ENCODE data around the gene NETO1.

The NETO1 gene

DNA sequence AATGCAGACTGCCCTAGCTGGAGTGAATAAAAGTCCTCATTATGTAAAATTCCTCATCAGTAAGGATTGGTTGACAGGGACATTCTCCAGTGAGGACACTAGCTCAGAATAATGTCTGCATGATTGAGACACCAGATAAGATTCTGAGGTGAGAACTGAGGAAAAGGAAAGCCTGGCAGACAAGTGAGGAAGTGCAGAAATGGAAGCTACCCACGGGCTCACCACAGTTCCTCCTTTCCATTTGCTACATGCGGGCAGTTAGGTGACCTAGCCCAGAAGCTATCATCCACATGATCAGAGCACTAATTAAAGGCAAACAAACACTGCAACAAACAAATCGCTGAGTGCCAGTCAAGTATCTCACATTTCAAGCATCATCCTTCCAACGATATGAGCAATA lies 27.7 kb downstream of the NETO1 start:
- no peak for DNase-seq

DNA sequence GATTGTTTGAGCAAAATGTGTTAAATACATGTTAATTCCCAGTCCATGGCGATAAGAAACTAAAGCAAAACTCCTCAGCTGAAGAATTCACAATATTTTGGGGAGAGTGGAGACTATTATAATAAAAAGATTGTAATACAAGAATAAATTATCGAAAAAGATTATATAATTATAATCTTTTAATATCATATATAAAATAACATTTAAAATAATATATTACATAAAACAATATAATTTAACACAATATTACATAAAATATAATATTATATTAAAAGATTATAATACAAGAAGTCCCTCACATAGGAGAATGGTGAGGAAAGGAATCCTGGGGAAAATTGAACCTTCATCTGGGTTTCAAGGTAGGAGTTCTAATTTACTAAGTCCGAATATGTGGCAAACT lies 33.1 kb downstream of the NETO1 start:
- DNase-seq: no peak

DNA sequence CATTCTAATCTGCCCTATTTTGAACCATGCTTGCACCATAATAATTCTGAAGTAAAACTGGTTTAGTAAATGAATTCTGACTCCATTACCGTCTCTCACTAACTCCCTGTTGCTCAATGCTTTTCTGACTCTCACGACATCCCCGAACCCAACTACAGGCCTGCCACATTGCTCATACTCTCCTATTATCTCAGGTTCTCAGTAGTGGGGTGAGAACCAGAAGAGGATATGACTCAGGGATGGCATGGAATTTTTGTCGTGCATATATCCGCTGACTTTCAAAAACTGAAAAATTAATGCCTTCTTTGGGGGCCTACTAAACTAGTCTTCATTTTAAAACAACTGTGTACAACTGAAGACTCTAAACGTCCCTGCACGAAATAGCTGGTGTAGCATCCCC lies 34.3 kb downstream of the NETO1 start:
- DNase-seq: no peak

DNA sequence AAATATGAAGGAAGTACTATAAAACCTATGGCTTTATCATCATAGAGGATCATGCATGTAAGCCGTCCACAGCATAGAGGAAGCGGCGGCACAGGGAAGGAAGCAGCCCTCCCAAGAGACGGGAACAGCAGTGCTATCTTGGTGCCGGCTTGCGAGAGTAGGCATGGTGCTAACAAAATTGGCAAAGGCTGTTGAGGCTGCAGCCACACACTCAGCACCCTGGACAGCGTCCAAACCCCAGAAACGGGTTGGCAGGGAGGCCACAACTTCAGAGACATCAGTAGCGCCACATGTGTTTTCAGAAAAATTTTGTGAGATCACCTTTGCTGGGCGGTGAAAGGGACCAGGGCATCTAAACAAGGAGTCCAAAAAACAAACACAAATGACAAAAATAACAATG lies 37.7 kb downstream of the NETO1 start:
- DNase-seq: no peak

DNA sequence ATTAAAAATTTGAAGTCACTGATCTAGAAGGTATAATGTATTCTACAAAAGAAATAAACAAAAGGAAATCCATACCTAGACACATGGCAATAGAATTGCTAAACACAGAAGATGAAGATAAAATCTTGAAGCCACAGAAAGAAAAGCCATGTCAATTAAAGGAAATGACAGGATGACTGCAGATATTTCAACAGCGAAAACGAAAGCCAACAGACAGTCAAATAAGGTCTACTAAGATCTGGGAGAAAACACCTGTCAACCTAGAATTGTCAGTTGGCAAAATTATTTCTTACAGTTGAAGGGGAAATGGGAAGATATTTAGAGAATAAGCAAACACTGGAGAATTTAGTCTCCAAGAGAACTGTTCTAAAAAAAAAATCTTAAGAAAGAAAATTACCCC lies 39.2 kb downstream of the NETO1 start:
- DNase-seq: no peak

DNA sequence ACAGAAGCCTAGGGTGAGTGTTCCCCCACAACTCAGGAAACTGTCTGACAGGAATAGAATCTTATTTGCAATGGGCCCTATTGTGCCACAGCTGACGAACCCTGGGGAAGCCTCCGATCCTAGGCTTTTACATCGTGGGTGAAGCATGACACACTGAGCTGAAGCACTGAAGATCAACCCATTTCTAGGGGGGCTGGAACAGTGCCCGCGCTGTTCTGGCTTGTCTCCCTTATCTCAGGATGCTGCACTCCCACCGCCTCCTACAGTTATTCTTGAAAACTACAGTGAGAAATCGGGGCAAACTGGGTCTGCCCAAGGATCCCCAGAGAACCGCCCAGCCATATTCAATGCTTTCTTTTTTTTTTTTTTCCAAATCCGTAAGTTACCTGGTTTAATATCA lies 41.1 kb downstream of the NETO1 start:
- DNase-seq: no peak

DNA sequence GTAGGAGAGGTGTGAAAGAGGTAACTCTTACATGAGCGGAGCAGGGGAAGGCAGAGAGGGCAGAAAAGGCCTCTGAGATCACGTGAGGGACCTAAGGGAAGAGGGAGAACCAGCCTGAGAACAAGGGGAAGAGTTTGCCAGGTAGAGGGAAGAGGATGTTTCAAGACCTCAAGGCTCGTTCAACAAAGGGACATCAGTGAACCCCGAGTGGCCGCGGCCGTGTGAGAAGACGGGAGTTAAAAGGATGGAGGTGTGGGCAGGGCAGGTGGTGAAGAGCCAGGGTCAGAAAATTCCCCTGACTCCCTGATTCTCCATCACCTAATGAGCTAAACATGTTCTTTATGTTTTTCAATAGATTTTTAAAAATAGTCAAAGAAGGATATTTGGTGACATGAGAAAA lies 44.4 kb downstream of the NETO1 start:
- no peak for DNase-seq

DNA sequence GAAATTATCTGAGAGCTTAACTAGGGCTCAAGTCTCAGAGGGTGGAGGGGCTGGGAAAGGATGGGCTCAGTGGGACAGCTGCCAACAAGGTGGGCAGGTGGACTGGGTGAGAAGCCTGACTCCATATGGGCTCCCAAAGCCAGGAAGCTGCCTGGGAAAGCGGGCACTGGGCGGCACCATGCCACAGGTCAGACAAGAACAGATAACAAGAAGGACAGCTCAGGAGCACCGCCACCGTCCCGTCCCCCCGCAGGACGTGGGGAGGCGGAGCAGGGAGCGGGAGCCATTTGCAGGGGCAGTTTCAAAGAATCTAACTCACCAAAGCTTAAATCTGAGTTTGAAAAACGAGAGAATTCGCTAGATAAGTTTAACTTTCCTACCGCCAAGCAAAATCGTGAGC lies 45.6 kb downstream of the NETO1 start:
- DNase-seq: no peak

DNA sequence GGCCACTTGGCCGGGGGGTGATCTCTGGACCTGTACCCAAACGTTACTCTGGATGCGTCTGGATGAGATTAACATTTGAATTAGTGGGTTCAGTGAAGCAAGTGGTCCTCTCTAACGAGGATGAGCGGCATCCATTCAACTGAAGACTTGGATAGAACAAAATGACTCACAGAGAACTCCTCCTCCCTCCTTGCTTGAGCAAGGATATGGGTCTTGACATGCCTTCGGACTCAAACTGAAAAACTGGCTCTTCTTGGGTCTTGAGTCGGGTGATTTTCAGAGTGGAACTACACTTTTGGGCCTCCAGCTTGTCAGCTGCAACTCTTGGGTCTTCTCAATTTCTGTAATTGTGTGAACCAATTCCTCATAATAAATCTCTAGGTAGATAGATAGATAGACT lies 47.2 kb downstream of the NETO1 start:
- DNase-seq: no peak

DNA sequence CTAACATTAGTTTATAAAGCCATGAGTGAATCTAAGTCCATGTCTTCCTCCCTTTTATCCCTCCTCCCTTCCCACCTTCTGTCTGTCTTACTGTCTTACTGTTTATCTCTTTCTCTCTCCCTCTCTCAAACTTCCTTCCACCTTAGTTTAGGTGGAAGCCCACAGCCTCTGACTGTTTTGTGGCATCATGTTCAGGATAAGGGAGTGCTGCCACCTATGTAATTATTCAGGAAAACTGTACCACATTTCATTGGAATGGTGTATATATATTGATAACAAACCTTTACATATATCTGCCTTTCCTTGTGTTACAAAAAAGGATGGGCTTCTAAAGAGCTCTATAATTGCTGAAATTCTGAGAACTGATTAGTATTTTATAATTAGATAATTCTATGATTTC lies 48.7 kb downstream of the NETO1 start:
- no peak for DNase-seq

DNA sequence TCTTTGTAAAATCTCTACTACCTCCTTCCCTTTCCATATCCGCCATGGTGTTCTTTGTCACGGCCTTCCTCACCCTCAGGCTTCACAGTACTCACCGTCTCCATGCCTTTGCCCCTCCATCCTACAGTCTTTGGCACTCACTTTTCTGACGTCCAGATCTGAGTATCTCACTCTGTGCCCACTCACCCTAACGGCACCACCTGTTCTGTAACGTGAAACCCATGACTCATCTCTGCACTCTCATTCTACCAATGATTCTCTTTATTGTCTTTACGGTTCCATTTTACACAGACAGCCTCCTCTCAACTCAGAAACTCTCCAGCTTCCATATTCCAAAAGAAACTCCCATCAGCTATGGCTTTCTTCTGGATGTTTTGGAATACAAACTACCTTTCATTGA lies 56.7 kb downstream of the NETO1 start:
- DNase-seq: no peak

DNA sequence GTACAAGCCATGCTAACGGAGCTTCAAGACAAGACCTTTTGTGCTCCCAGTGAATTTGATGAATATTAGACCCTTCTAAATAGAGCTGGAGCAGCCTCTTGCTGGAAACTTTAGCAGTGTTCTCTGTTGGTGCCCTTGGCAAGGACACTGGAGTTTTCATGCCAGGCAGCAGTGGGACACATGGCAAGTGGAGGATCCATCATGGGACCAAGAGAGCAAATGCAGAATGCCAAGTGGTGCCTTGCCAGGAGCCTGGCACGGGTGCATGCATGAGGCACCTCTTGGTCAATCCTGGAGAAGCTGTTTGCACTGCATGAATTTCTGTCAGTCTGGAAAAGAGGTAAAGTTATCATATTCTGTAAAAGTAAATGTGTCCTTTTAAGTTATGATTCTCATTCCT lies 59.1 kb downstream of the NETO1 start:
- no peak for DNase-seq

DNA sequence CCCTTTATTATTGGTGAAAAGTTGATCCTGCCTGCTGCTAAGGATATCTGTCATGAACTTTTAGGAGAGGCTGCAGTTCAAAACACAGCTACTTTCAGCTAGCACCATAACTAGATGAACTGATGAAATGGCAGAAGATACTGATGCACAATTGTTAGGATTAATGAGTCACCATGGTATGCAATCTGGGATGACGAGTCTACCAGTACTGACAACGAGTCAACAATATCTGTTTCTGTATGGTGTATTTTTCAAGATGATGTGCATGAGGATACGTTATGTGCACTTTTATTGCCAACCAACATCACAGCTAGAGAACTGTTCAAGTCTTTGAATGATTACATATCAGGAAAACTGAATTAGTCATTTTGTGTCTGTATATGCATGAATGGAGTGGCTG lies 68.7 kb downstream of the NETO1 start:
- no peak for DNase-seq

DNA sequence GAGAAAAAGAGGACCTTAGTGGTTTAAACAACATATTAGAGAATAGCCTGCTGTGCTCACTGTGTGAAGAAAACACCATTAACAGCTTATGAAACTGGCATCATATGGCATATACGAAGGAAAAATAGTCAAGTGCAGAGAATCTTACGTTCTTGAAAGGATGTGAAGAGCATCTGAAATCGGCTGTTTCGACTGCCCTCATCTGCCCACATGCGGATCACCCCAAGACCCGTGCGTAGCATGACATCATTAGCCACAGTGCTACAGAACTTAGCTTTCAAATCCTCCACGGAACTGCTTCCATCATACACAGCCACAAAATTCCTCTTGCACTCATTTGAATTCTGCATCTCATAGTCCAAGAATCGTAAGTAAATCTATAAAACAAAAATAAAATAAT lies 84.3 kb downstream of the NETO1 start:
- no peak for DNase-seq

DNA sequence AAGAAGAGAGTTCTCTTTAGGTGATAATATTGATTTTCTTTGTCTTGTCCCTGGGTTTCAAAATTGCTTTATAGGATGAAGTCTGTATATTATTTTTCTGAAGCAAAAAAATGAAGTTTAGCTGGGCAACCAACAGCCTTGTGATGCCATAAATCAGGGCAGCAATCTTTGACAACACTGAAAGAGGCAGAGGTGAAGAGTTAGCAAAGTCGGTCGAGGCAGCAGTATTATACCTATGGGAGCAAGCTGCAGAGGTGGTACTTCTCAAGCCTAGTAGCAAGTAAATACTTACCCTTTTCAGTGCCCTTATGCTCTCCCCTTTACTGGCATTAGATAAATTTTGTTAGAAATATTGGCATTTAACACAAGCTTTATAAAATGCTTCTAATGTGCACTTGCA lies 92.9 kb downstream of the NETO1 start:
- DNase-seq: no peak

DNA sequence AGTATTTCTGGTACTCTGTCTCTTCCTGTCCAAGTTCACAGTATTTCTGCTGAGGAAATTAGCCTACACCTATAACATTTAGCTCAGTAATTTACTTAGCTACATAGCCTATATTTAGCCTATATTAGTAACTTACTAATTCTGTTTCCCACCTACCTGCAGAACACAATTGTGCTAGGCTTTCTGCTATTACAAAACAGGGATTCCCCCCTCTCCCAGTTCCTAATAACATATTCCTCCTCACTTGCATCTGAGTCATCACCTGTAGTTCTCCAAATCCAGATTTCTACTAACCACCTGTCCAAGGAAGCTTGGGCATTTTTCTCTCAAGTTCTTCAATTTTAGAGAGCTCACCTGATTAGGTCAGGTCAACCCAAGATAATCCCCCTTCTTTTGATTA lies 94.9 kb downstream of the NETO1 start:
- DNase-seq: no peak

DNA sequence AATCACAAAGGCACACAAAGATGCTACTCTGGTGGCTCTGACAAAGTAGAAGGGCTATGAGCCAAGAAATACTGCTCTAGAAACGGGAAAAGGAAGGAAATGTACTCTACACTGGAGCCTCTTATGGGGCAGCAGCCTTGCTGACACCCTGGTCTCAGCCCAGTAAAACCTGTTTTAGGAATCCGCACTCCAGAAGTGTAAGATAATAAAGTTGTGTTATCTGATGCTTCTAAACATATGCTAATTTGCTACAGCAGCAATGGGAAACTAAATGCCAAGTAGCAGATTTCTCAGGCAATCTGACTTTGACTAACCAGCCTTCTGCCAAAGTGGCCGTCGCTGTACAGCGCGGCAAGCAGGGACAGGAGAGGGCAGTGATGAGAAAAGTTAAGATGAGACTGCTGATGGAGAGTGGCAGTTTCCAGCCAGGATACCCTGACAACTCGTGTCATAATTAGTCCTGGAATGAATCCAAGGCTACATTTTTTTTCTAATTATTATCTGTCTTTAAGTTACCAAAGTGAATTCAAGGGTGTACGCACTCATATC lies 99.0 kb downstream of the NETO1 start:
- DNase-seq: no peak

DNA sequence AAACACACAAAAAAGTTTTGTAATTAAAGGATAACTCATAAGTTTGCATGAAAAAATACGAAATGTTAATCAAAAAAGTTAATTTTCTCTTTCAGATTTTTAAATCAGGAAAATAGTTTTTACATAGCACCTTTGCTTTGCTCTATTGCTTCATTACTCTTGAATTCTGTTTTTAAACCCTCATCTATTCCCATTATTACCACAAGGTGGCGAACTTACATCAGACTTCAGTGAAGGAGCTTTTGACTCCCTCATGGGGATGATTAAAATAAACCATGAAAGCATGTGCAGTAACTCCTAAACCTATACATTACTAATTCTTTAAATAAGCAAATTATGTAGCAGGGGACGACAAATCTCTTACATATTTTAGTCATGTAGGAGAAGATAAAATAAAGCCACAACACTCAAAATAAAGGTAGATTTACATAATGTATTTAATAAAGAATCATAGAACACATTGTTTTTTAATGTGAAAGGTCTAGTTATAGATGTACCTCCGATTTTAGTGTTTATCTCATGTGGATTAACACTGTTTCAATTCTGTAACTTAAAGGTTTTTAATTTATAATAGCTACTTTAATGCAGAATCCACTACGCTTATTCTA lies 105.2 kb downstream of the NETO1 start:
- no peak for DNase-seq

DNA sequence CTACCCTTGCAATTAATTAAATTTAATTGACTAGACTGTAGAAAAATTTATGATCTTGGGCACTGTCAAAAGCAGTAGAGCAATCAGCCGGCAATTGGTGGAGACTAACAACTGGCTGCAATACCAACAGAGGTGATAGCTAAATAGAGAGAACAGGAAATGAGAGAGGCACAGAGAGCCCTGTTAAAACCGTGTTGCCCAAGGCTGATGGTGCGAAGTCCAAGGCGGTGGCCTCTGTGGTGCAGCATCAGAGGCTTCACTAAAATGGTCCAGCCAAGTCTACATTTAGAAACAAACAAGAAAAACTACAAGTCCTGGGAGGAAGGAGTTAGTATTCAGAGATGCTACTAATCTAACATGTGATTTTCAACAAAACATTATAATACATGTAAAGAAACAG lies 115.6 kb downstream of the NETO1 start:
- no peak for DNase-seq

DNA sequence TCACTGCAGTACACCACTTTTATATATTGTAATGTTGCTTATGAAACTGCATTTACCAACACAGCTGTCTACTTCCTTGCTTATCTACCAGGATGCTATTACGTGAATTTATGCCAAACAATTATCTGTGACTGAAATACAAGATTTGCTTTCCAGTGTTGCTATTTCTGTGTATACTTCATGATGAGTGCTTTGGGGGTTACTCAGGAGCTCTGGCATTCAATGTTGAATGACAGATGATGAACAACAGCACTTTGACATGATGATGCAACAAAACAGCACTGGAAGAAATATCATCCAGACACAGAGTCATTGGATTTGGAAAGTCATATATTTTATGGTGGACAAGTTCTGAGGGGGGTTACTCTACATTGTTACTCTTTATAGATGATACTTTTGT lies 125.8 kb downstream of the NETO1 start:
- no peak for DNase-seq

DNA sequence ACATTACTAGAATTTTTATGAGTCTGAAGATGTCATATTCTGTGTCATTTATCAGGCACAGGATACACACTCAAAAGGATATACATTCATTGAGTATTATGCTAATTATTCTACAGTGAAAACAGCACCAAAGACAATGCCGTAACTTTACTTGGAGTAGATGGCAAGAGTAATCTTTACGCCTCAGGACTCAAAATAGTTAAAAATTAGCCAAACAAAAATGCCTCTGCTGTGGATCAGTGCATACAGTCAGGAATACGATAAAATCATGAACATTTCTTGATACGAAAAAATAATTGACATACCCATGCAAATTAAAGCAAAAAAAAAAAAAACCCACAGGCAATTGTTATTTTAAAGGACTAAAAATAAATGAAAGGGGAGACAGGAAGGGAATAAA lies 129.7 kb downstream of the NETO1 start:
- DNase-seq: no peak

DNA sequence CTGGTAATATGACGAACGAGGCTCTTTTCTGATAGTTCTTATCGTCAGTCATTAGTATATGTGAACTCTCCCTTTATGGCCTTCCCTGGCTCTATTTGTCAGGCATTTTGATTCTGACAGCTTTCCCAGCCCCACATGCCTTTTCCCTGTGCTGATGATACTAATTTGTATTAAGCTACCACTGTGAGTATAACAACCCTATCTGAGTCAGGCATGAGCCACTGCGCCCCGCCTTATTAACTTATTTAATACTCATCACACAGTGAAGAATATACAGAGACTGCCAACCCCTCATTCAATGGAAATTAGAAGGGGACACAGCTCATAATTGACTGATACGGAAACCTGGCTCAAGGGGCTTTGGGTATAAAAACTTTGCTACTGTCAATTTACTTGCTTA lies 140.0 kb downstream of the NETO1 start:
- DNase-seq: no peak

DNA sequence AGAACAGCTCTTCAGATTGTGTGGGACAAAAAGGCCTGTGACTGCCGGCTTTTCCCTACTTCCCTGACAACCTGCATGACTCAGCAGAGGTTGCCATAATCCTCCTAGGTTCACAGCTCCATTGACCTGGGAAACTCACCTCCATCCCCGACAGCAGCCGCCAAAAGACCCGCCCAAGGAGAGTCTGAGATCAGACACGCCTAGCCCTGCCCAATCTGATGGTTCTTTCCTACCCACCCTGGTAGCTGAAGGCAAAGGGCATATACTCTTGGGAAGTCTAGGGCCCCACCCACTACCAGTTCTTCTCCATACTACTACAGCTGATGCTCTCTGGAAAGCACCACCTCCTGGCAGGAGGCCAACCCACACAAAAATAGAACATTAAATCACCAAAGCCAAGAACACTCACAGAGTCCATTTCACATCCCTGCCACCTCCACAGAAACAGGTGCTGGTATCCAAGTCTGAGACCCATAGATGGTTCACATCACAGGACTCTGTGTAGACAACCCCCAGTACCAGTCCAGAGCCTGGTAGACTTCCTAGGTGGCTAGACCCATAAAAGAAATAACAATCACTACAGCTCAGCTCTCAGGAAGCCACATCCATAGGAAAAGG lies 140.6 kb downstream of the NETO1 start:
- DNase-seq: no peak

DNA sequence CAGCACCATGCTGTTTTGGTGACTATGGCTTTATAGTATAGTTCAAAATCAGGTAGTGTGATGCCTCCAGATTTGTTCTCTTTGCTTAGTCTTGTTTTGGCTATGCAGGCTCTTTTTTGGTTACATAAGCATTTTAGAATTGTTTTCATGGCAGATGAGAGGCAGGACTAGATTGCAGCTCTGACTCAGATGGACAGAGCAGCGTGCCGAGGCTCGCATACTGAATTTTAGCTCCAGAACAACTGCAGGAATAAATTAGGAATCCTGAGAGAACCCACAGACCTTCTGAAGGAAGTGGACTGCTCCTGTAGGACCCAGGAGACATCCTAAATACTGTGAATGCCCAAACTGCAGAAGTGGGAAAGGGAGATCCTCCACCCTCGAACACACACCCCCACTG lies 141.6 kb downstream of the NETO1 start:
- DNase-seq: no peak

DNA sequence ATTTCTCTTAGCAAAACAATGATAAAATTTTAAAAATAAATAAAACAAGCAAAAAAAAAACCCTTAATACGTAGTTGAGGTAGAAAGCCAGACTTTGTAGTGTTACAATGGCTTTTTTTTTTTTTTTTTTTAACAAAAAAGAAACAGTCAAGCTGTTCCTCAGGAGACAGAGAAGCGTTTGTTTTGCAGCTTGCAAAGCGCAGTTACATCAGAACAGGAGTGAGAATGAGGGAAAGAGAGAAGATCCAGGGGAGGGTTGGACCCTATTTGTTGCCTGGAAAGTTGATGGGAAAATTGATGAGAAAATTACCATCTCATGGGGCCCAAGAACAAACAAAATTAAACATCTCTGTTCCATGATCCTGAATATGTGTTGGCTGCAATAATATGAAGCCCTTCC lies 146.5 kb downstream of the NETO1 start:
- DNase-seq: no peak

Data from T-helper 9 cell (primary cell).